NCI-H345 (cell line): ENCODE measurements around the gene CDC26.
"Not testable (repeated sequence)": the region's sequence is repeated elsewhere in the genome, so short reads cannot be mapped to it uniquely, and the experiment has no call there.

ENCODE experiments used
- DNase-seq: peaks from one replicate; lab custom pipeline; 2025; lab: John Stamatoyannopoulos, UW

CDC26 gene

DNA sequence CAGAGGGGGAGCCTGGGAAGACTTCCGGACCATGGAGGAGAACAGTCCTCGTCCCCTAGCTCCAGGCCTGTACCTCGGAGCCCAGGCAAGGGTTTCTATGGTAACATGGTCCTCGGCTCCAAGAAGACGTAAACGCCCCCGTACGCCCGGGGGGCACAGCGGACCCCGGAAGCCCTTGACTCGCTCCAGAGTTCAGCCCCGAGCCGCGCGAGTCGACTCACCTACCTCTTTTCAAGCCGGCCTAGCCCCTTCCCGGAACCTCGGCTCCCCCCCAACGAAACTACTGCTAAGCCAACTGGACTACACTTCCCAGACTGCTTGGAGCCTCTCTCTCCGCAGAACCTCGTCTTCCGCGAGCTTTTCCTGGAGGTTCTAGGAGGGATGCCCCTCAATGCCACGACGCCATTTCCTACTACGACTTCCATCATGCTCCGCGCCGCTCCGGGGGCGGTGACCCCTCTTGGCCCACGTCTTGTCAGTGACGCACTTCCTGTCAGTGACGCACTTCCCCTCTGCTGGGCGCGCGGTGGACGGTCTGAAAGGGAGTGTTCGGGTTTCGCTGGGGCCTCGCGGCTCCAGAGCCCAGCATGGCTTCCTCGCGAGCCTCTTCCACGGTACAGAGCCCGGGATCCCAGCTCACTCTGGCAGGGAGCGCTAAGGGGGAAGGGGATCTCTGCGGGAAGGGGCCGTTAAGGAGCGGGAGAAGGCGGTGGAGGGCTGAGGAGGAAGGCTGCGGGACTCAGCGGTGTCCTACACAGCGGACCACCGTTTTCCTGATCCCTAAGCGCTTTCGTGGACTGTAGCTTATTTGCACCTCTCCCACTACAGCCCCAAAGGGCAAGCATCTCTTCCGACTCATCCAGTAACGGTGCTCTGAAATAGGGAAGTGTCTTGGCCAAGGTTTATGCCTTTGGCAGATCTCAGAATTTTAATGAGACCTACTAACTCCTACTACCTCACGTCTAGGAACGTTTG, at the start of gene CDC26, which contains the start of gene PRPF4:
Gene CDC26, minus strand, starts transcription at position 416 of the 975 bp plus-strand sequence. CDS start 3,065 bp downstream, outside the sequence.
Gene PRPF4, plus strand, starts transcription at position 502 of the 975 bp plus-strand sequence. Its CDS starts 86 bp downstream, at position 588.
- peak; percentile 99 for DNase-seq

DNA sequence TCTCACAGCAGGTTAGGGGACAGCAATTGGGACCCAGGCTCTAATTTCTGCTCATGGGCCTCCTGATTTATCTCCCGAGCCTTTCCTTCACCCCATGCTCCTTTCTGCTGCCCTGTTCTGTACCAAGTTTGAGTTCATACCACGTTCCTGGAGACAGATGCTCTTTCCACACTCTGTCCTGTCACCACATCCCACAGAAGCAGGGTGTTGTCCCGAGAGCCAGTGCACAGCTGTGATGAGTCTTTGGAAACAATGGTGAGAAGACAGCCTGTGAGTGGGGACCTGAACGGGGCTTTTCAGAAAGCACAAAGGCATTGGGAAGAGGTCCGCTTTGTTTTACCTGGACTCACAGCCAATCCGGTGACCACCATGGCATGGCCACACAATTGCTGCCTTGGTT, 47.3 kb upstream of the CDC26 start:
- DNase-seq = no peak

DNA sequence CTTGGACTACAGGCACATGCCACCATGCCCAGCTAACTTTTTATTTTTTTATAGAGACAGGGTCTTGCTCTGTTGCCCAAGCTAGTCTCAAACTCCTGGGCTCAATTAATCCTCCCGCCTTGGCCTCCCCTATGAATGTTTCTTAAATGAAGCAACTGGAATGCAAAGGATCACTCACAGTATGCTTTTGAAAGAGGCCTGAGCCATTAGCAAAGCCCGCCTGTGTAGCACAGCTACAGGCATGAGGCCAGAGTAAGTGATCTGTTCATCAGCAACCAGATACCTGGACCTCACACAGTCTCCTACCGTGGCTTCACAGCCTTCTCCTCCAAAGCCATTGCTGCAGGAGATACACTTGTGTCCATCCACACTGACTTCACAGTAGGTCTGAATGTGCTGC, 44.7 kb upstream of the CDC26 start:
- no peak for DNase-seq

DNA sequence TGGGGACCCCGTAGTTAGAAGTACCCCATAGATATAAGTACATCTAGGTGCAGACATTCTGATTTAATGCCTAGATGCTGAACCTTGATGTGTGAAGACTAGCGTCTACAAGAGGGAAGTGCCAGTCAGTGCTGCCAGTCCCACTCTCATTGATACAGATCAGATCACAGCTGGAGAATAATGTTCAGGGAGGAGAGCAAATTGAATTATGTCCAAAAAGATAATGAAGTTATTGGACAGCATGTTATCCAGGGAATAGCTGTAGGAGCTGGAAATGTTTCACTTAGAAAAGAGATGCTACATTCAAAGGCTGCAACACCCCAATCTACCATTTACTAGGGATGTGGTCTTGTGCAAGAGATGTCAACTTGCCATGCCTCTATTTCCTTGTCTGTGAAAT, 43.7 kb upstream of the CDC26 start:
- DNase-seq = no peak

DNA sequence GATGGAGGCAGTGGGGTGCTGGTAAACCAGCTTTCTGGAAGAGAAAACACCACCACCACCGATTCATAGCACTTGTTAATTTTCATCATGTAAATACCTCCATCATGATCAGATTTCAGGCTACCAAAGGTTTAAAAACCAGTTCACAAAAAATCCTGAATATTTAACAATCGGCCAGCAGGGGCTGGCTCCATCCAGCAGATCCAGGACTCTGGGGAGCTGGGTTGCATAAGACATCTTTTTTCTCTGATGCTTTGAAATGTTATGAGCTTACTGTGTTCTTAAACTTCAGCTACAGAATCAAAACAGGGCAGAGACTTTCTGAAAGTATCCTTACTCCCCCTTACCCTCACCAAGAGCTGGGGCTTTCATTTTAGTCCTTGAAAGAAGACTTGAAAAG, 42.4 kb upstream of the CDC26 start:
- no peak for DNase-seq

DNA sequence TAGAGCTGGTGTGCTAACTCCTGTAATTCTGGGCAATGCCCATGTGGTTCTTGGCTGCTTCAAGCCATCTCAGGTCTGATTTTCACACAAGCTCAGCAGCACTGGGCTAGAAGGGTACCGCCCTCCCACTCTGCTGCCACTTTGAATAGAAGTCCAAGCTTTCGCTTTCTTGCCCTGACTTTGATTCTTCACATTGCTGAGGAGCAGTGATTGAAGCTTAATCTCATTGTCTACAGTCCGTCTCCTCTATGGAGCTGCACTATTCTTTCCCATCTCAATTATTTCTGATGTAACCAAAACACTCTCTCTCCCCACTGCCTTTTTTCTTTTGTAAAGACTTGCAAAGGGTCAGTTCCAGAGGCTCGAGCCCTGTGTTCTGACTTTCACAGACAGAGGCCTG, 40.7 kb upstream of the CDC26 start:
- no peak for DNase-seq

DNA sequence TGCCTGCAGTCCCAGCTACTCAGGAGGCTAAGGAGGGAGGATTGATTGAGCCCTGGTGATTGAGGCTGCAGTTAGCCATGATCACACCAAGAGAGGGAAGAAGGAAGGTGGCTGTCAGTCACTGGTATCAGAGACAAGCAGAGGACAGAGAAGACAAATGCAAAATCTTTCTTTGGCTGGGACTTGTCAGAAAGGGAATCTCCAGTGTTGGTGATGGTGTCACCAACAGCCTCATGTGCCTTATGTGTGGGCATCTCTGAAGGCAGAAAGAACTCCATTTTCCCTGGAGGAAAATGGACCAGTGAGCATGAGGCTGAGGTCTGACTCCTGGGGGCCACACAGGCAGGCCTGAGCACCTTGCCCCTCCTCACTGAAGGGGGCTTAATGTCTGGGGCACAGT, 39.9 kb upstream of the CDC26 start:
- DNase-seq = no peak

DNA sequence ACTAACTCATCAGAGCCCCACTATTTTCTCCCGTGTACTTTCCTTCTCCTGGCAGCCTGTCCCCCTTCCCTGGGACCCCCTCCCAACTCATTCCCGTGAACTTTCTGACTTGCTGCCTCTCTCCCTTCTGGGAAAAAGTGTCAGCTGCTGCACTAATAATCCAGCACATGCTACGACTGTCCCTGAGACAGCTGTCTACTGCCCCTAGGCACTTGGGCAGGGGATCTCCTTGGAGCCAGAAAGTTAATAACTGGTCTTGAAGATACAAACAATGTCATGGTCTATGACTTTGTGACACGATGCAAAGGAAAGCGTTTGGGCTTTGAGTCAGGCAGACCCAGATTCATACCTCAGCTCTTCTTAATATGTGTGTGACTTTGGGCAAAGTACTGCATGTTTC, 37.9 kb upstream of the CDC26 start:
- no peak for DNase-seq

DNA sequence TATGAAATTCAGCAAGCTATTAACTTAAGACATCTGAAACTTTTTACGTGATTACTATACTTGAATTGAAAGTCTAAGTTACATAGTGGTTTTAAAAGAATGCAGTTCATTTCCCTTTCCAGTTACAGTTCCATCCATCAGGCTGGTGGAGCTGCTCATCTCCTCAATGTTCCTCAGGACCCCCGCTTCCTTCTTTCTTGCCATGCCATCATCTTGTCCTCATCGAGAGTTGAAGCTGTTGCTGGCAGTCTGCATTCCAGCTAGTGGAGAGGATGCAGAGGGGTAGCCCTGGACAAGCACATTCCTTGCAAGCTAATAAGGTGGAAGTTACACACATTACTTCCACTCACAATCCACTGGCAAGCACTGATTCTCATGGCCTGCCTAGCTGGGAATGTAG, 36.6 kb upstream of the CDC26 start:
- no peak for DNase-seq

DNA sequence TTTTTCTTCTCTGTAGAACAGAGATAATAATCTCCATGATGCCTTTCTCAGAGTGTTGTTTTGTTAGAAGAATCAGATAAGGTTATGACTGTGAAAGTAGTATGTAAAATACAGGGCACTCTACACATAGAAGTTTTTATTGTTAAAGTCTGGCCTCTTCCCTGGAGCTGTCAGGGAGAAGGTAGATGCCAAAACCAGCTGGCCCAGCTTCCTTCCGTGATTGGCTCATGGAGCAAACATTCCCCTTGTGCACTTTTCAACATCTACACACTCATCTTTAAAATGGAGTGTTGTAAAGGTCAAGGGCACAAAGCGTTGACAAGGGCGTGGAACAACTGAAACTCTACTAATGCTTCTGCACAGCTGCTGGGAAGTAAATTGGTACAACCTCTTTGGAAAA, 35.2 kb upstream of the CDC26 start:
- no peak for DNase-seq

DNA sequence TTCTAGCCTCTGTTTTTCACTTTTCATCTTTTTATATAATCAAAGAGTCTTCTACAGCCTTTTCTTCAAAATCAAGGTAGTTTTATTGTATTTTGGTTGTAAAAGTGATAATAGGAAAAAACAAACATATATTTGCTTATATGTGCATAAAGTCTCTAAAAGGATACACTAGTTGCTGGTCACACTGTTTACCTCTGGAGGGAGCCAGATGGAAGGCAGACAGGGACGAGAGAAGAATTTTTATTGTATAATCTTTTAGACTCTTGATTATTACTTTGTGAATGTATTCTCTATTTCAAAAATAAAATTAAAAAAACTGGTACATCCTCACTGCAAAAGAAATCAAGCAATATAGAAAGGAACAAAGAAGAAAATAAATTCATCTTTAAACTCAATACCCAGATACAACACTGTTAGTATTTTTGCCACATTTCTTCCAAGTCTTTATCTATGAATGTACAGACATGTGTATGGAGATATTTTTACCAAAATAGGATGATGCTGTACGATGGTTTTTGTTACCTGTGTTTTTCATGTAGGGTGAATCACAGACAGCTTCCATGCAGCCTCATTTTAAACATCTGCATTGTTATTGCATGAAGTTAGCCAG, 33.9 kb upstream of the CDC26 start:
- peak; percentile 52 for DNase-seq

DNA sequence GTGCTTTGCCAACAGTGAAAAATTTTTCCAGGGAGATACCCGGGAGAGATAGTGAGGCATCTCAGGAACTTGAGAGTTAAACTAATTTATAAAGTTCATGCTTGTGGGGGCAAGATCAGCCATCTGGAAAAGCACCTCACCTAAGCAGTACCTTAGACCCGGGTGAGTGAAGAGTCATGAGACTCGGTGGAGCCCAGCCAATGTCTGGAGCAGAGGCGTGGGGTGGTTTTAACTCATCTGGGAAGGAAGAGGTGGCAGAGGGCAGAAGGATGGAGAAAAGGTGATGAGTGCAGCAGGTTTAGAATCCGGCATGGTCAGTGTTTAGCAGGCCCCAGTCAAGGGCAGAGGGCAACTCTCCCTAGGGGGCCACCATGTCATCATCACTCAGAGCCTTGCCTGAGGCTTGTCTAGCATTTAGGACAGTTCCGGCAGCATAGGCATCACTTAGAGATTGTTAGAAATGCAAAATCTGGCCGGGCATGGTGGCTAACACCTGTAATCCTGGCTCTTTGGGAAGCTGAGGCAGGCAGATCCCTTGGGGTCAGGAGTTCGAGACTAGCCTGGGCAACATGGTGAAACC, 32.1 kb upstream of the CDC26 start:
- DNase-seq = no peak

DNA sequence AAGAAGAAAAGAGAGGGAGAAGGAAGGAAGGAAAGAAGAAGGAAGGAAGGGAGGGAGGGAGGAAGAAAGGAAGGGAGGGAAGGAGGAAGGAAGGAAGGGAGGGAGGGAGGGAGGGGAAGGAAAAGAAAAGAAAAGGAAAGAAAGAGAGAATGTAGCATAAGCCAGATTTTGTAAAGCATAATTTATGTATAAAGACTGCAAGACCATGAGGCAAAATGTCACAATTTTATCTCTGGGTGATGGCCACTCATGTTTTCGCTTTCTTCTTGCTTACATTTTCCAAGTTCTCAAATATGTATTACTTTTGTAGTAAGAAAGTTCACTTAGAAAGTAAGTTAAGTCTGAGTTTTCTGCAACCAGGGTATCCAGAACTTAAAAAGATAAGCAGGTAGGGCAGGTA, 31.2 kb upstream of the CDC26 start:
- no peak for DNase-seq

DNA sequence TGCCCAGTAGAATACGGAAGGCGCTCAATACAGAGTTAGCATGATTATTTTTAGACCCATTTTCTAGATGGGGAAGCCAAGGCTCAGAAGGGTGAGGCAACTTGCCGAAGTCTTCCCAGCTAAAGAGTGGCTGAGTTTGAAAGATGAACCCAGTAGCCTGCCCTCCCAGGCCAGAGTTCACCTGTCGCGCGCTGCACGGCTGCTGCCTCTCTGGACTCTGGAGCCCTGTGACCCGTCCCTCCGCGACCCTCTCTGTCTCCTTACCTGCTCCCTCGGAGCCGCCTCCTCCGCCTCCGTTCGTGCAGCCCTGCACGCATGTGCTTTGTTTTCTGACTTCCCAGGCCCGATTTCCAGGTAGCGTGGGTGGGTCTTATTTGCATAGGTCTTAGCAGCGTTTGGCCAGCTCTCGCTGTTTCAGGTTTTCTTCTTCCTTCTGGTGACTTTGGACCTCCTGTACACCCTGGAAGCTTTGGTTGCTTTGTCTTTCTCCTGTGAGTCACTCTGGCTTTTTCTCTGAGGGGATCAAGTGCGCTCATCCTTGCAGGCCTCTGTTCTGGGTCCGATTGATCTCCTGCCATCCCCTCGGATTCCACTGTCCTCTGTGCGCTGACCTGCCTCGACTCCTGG, 27.5 kb upstream of the CDC26 start, which contains the start of gene RNF183:
Gene RNF183, minus strand, starts transcription at position 585 of the 627 bp plus-strand sequence. CDS start 5,192 bp downstream, outside the sequence.
- DNase-seq = no peak

DNA sequence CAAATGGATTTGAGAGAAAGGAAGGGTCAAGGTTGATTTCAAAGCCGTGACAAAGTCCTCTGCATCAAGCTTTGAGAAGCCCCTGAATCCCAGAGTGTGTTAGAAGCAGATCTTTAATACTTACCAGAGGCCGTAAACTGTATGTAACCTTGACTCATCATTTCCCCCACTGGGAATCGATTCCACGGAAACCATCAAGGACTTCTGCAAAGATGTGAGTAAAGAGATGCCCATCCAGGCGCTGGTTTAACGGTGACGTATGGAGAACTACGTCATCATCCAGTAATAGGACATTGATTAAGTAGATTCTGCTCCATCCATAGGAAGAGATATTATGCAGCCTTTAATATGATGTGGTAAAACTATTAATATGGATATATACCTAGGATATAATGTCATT, 26.2 kb upstream of the CDC26 start:
- DNase-seq = no peak

DNA sequence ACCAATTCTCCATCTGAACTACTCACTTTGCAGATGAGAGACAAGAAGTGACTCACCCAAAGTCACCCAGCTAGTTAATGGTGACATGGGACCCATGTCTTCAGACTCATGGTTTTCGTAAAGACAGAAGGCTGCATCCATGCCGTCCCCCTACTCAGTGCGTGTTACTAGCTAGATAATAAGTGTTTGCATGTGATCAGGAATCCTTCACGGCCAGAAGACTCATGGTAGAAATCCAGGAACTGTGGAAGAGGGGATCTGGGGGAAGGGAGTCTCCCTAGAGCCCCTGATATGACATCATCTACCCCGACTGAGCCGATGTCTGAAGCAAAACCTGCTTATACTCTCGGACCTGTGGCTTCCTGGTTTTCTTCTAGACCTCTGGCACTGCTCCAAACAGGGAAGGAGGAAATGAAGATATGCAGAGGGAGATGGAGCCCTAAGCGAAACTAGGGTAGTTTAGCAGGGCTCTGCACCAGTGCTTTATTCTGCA, 24.5 kb upstream of the CDC26 start:
- peak; percentile 19 for DNase-seq

DNA sequence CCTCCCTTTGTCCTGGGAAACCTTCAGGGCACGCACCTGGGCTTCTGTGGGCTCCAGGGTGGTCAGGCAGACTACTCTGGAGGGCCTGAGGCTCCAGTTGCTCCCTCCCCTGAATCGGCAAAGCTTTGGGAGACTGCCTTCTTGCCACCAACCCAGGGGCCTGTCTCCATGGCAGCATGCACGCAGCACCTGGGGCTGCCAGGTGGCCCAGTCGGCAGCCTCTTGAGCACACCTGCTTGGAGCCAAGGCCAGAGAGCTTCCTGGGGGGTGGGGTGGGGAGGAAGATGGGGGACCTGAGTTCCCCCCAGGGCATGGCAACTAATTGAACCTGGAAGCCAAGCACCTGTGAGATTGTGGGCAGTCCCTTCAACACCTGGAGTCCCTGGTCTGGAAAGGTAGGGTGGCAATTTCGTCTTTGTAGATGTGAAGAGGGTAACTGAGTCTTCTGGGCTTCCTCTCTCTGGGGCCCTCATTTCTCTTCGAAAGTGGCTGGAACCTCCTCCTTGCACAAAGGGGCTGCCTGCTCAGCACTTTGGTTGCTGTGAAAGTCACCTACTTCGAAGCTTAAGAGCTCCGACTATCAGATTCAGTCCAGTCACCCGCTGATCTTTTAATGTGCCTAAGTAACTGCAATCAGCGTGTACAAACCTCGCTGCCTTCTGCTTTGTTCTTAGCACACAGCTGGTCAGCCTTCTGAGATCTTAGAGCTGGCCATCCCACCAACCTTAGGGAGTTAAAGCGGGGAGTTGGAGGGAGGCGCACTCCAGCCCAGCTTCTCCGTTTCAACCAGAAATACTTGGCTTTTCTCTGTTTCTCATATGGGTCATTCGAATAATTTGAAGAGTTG, 23.8 kb upstream of the CDC26 start:
- DNase-seq = peak; percentile 91

DNA sequence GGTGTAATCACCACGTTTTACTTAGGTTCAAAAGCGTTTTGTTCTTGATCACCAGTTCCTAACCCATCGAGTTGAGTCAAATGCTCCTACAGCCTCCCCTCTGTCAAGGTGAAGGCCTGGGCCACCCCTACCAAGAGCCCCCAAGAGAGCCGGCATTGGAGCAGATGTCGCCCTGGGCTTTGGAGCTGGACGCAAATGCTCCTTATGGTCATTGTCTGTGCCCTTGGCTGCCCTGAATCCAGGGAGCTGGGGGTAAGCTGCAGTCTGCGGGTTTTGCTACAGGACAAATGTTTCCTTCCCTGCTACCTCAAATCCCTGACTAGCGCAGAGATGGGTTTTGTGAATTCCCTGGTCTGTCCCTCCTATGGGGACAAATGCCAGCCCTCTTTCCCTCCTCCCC, 22.9 kb upstream of the CDC26 start:
- DNase-seq = no peak

DNA sequence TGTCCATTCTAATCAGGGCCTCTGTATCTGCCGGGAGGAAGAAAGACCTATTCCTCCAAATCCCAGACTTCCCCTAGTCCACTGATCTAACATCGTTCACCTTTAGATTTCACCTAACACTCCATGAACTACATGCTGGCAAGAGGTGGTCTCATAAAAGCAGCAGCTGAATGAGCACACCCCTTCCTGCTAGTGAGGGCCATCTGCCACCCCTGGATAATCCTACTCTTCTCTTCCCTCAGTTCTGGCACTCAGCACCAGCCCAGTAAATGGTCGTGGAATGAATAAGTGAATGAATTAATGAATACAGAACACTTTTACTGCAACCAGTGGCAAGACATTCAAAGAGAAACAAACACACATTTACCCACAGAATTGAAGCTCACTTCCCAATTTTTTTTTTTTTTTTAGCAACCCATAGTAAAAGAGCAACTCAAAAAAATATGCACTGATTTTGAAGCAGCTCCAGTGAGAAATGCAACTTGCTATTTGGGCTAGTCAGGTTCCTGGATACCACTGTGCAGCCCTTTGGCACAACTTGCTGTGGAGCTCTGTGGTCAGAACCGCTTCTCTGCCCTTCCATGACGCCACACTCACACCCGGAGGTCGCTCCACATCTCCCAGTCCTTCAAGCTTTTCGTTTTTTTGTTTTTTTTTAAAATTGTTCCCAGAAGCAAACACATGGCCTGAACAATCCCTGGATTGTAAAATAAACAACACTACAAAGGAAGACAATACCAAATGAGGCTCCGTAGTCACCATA, 21.6 kb upstream of the CDC26 start:
- no peak for DNase-seq

DNA sequence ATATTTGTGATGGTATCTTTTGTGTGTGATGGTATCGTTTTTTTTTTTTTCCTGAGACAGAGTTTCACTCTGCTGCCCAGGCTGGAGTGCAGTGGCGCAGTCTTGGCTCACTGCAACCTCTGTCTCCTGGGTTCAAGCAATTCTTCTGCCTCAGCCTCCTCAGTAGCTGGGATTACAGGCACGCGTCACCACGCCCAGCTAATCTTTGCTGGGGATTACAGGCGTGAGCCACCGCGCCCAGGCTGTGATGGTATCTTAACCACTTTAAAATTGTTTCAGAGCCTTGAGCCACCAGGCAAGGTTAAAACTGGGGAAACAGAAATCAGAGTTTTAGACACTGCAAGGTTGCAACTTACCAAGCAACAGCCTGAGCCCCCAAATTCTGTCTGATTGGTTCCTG, 20.9 kb upstream of the CDC26 start:
- not testable (repeated sequence) for DNase-seq
